Nephron progenitor cell (in vitro differentiated cells): ENCODE results near the gene HMGXB3.

Source experiments
- DNase-seq: peaks from one replicate; pipeline ENCODE4 v3.0.0; 2021
- H3K27ac Mint-ChIP-seq: 2 replicates; pipeline ENCODE4 v1.8.0; 2021; ENCODE audit warnings: mild to moderate bottlenecking, moderate library complexity, mixed read lengths
- H3K27me3 Mint-ChIP-seq: 2 replicates; pipeline ENCODE4 v1.8.0; 2021; ENCODE audit warnings: mild to moderate bottlenecking, low read depth, mixed read lengths; ENCODE audit not compliant: poor library complexity
- H3K36me3 Mint-ChIP-seq: 2 replicates; pipeline ENCODE4 v1.8.0; 2021; ENCODE audit warnings: low read depth, mixed read lengths
- H3K4me1 Mint-ChIP-seq: 2 replicates; pipeline ENCODE4 v1.8.0; 2021; ENCODE audit warnings: mixed read lengths
- H3K4me3 Mint-ChIP-seq: 2 replicates; pipeline ENCODE4 v1.8.0; 2021; ENCODE audit warnings: mild to moderate bottlenecking, moderate library complexity, mixed read lengths
- H3K9me3 Mint-ChIP-seq: 2 replicates; pipeline ENCODE4 v1.8.0; 2021; ENCODE audit warnings: mild to moderate bottlenecking, moderate library complexity, mixed read lengths
- TF ChIP-seq, protein P1 (sequence below): fragments of 200-600 bp; sonication (generic); IDR thresholded peaks from 2 replicates; pipeline ENCODE4 v1.5.0; 2021; ENCODE audit warnings: antibody characterized with exemption

HMGXB3 gene

DNA sequence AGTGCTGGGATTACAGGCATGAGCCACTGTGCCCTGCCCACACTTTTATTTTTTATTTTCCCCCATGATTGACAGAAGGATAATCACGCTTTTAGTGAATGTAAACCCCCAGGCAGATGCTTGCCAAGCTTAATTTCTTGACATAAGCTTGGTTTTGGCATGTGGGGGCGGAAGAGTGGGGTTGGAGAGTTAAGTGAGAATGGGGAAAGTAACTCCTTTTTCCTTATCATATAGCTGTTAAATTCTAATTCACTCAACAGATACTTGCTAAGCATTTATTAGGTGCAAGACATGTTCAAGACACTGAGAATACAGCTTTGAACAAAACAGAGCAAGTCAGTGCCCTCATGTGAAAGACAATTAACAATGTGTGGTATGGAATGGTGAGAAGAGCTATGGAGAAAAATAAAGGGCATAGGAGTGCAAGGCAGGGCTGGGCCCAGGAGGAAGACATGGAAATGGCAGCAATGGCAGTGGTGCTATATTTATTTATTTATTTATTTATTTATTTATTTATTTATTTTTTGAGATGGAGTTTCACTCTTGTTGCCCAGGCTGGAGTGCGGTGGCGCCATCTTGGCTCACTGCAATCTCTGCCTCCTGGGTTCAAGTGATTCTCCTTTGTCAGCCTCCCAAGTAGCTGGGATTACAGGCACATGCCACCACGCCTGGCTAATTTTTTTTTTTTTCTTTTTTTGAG lies 37.8 kb upstream of the HMGXB3 start:
- H3K27ac Mint-ChIP-seq, result no peak overlapping the region

DNA sequence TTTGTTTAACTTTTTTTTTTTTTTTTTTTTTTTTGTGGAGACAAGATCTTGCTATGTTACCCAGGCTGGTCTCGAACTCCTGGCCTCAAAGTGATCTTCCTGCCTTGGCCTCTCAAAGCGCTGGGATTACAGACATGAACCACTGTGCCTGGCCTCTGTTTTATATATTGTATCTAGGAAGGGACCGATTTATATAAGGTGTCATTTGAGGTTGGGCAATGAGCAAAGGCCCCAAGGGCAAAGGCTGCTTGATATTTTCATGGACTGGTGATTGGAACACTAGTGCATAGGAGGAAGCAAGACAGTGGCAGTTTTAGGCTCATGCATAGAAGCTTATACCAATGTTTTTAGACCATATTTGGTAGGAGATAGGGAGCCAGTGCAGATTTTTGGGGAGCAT lies 36.8 kb upstream of the HMGXB3 start:
- peak overlapping the region; percentile 79 for H3K27ac Mint-ChIP-seq
- H3K27me3 Mint-ChIP-seq, result peaks cover 4% of the 10 kb centered on the region
- H3K4me1 Mint-ChIP-seq, result peaks cover 45% of the 10 kb centered on the region
- H3K4me3 Mint-ChIP-seq, result no peak overlapping the region
- no peak for DNase-seq
- H3K9me3 Mint-ChIP-seq, result no peaks in the 10 kb centered on the region
- TF ChIP-seq, protein P1, sequence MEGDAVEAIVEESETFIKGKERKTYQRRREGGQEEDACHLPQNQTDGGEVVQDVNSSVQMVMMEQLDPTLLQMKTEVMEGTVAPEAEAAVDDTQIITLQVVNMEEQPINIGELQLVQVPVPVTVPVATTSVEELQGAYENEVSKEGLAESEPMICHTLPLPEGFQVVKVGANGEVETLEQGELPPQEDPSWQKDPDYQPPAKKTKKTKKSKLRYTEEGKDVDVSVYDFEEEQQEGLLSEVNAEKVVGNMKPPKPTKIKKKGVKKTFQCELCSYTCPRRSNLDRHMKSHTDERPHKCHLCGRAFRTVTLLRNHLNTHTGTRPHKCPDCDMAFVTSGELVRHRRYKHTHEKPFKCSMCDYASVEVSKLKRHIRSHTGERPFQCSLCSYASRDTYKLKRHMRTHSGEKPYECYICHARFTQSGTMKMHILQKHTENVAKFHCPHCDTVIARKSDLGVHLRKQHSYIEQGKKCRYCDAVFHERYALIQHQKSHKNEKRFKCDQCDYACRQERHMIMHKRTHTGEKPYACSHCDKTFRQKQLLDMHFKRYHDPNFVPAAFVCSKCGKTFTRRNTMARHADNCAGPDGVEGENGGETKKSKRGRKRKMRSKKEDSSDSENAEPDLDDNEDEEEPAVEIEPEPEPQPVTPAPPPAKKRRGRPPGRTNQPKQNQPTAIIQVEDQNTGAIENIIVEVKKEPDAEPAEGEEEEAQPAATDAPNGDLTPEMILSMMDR, result no peak
- H3K36me3 Mint-ChIP-seq, result peaks cover 5% of the 10 kb centered on the region

More for the DNA sequence above, 37.8 kb upstream of the HMGXB3 start:
- Mint-ChIP-seq H3K36me3 (peaks cover 5% of the 10 kb centered on the region), H3K27me3 (peaks cover under 1% of the 10 kb centered on the region), H3K4me1 (peaks cover 55% of the 10 kb centered on the region), H3K9me3 (no peaks in the 10 kb centered on the region), H3K4me3 (no peak overlapping the region)
- TF ChIP-seq, protein P1, result no peak
- DNase-seq, result no peak

DNA sequence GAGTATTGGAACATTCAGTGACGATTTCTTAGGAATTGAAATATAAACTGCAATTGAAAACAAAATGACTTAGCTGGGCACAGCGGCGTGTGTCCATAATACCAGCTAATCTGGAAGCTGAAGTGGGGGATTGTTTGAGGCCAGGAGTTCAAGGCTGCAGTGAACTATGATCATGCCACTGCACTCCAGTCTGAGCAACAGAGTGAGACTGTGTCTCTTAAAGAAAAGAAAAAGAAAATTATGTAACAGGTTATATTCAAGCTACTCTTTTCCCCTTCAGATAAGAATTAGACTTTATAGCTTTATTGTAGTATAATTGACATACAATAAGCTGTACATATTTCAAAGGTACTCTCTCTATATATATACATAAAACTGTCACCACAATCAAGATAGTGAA lies 33.6 kb upstream of the HMGXB3 start:
- Mint-ChIP-seq H3K9me3 (no peaks in the 10 kb centered on the region), H3K27ac (no peak overlapping the region), H3K36me3 (peaks cover 5% of the 10 kb centered on the region), H3K4me1 (peaks cover 17% of the 10 kb centered on the region), H3K4me3 (no peak overlapping the region), H3K27me3 (peaks cover 4% of the 10 kb centered on the region)
- TF ChIP-seq, protein P1, result no peak
- DNase-seq, result no peak

DNA sequence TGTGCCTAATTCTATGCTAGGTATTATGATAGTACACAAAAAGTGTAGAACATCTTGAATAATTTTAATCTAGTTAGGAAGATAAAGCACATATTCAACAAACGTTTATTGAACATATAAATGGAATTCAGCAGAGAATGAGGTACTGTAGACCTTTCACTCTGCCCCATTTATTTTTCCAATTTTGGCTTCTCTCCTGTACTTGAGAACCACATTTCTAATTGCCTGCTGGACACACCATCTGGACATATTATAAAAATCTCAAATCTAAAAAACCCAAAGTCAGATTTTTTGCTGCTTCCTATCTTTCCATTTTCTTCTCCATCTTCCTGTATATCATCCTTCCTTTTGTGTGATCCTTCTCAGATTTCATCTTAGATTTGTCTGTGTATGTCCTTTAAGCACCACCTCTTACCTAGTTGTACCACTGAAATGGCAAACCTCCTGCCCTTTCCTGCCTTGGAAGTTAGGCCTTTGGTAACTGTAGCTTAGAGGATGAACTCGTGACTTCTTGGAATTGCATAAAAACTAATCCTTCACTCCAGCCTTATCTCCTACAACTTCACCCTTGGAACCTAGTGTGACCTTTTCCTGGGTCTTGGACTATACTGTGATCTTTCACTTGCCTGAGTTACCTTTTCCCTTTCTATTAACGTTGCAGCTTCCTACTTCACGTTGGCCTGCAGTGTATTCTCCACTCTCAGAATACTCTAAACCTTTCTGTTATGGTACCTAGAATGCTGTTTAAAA lies 31.2 kb upstream of the HMGXB3 start:
- Mint-ChIP-seq H3K36me3 (no peaks in the 10 kb centered on the region), H3K27ac (no peak overlapping the region), H3K4me1 (peaks cover 8% of the 10 kb centered on the region), H3K9me3 (no peaks in the 10 kb centered on the region), H3K27me3 (peaks cover 7% of the 10 kb centered on the region), H3K4me3 (no peak overlapping the region)
- DNase-seq, result no peak
- TF ChIP-seq, protein P1, result no peak

DNA sequence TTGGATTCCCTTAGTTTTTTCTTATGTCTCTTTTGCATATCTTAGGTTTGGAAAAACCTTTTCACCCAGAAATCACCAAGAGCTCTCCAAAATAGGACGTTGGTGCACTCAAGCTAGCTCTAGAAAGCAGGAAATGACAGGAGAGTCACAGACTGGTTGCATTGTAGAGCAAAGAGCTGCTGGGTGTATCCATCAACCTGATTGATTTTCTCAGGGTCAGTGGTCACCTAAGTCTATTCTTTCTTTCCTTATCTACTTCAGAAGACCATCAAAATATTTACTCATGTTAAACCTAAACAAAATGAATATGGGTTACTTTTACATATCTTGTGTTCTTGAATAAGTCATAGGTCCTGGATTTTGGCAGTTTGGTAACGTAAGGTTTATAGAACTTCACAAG lies 25.1 kb upstream of the HMGXB3 start:
- H3K27ac Mint-ChIP-seq, result no peak overlapping the region
- H3K27me3 Mint-ChIP-seq, result peaks cover 3% of the 10 kb centered on the region
- TF ChIP-seq, protein P1, result no peak
- H3K4me1 Mint-ChIP-seq, result peaks cover 22% of the 10 kb centered on the region
- no peaks in the 10 kb centered on the region for H3K9me3 Mint-ChIP-seq
- peaks cover 25% of the 10 kb centered on the region for H3K36me3 Mint-ChIP-seq
- no peak for DNase-seq
- no peak overlapping the region for H3K4me3 Mint-ChIP-seq

DNA sequence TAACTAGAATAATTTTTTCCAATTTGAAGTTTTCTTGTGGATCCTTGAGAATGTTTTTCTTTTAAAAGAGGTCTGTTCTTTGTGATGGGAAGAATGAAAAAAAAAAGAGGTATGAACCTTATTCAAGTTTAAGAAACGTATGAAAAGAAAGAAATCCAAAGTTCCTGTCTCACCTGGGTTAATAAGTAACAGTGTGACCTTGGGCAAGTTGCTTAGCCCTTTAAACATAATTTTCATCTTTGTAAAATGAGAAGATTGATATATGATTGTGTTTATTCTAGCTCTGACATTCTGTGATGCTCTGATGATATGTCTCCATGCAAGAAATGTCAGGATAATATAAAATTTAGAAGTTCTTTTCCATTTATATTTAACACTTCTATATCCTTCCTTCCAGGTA lies 20.6 kb upstream of the HMGXB3 start:
- peaks cover 31% of the 10 kb centered on the region for H3K4me1 Mint-ChIP-seq
- H3K9me3 Mint-ChIP-seq, result no peaks in the 10 kb centered on the region
- H3K36me3 Mint-ChIP-seq, result peaks cover 33% of the 10 kb centered on the region
- TF ChIP-seq, protein P1, result no peak
- H3K27ac Mint-ChIP-seq, result no peak overlapping the region
- no peak for DNase-seq
- H3K27me3 Mint-ChIP-seq, result no peaks in the 10 kb centered on the region
- H3K4me3 Mint-ChIP-seq, result no peak overlapping the region
